GM23338 (cell line): Measurements from ENCODE around the gene DNAJC17. TPM values are rescaled to one million over a fixed set of nuclear protein-coding genes. Genes with fewer than 3 reads are reported as not detected.

Experiments
- ATAC-seq: fragments of 200-7000 bp; cut with Tn5 transposase; 3 replicates; pipeline ENCODE4 v1.9.1; 2020
- DNase-seq: peaks from one replicate; pipeline ENCODE4 v3.0.0-alpha.2; 2015; ENCODE audit warnings: low spot score
- H2AFZ ChIP-seq: fragments of 200-600 bp; sonication (generic); 2 replicates; pipeline ENCODE4 v1.8.0; 2016; ENCODE audit warnings: antibody characterized with exemption, mild to moderate bottlenecking, moderate library complexity
- H3F3A ChIP-seq: fragments of 200-600 bp; sonication (generic); replicated peaks from 2 replicates; pipeline ENCODE4 v1.8.0; 2017; ENCODE audit warnings: antibody characterized with exemption, mixed run types, low read depth
- H3K27ac ChIP-seq: fragments of 200-600 bp; sonication (generic); 2 replicates; pipeline ENCODE4 v1.6.1; 2016; ENCODE audit warnings: low read depth
- H3K27me3 ChIP-seq: fragments of 200-600 bp; sonication (generic); 2 replicates; pipeline ENCODE4 v1.8.0; 2016; ENCODE audit warnings: mild to moderate bottlenecking, mixed run types, moderate library complexity; ENCODE audit not compliant: insufficient read depth
- H3K36me3 ChIP-seq: fragments of 200-600 bp; sonication (generic); 2 replicates; pipeline ENCODE4 v1.8.0; 2016; ENCODE audit warnings: mild to moderate bottlenecking; ENCODE audit not compliant: insufficient read depth
- H3K4me1 ChIP-seq: fragments of 200-600 bp; sonication (generic); 2 replicates; pipeline ENCODE4 v1.8.0; 2016; ENCODE audit warnings: mild to moderate bottlenecking, moderate library complexity; ENCODE audit not compliant: insufficient read depth
- H3K4me2 ChIP-seq: fragments of 200-600 bp; sonication (generic); 2 replicates; pipeline ENCODE4 v1.7.1; 2017; ENCODE audit warnings: mixed run types
- H3K4me3 ChIP-seq: fragments of 200-600 bp; sonication (generic); 2 replicates; pipeline ENCODE4 v1.6.1; 2016; ENCODE audit warnings: mixed run types
- H3K79me2 ChIP-seq: fragments of 200-600 bp; sonication (generic); replicated peaks from 2 replicates; pipeline ENCODE4 v1.8.0; 2017; ENCODE audit warnings: mild to moderate bottlenecking; ENCODE audit not compliant: insufficient read depth
- H3K9me2 ChIP-seq: fragments of 200-600 bp; sonication (generic); 2 replicates; pipeline ENCODE4 v1.8.0; 2017; ENCODE audit not compliant: insufficient read depth
- H4K20me1 ChIP-seq: fragments of 200-600 bp; sonication (generic); replicated peaks from 2 replicates; pipeline ENCODE4 v1.8.0; 2017; ENCODE audit warnings: mild to moderate bottlenecking; ENCODE audit not compliant: insufficient read depth
- H3K27ac Mint-ChIP-seq: 2 replicates; pipeline ENCODE4 v1.8.0; 2020; ENCODE audit warnings: inconsistent platforms, mild to moderate bottlenecking, moderate library complexity, mixed read lengths
- H3K27me3 Mint-ChIP-seq: 3 replicates; pipeline ENCODE4 v1.8.0; 2022; ENCODE audit warnings: low read depth, mild to moderate bottlenecking, moderate library complexity, mixed read lengths, inconsistent platforms; ENCODE audit not compliant: insufficient read depth, poor library complexity
- H3K36me3 Mint-ChIP-seq: 3 replicates; pipeline ENCODE4 v1.8.0; 2021; ENCODE audit warnings: low read depth, mild to moderate bottlenecking, inconsistent platforms, moderate library complexity, mixed read lengths
- H3K4me1 Mint-ChIP-seq: 3 replicates; pipeline ENCODE4 v1.8.0; 2020; ENCODE audit warnings: mild to moderate bottlenecking, inconsistent platforms, mixed read lengths
- H3K4me3 Mint-ChIP-seq: 3 replicates; pipeline ENCODE4 v1.8.0; 2021; ENCODE audit warnings: moderate library complexity, mild to moderate bottlenecking, inconsistent platforms, mixed read lengths
- H3K9me3 Mint-ChIP-seq: 3 replicates; pipeline ENCODE4 v1.8.0; 2020; ENCODE audit warnings: moderate library complexity, mild to moderate bottlenecking, inconsistent platforms, mixed read lengths
- CREB1 ChIP-seq: fragments of 250-450 bp; sonication (Bioruptor Pico); IDR thresholded peaks from 2 replicates; pipeline ENCODE4 v1.5.0; 2020; ENCODE audit warnings: low read depth, mild to moderate bottlenecking, moderate library complexity
- EZH2 ChIP-seq: fragments of 200-600 bp; sonication (generic); IDR thresholded peaks from one replicate; pipeline ENCODE4 v1.8.0; 2017; ENCODE audit warnings: antibody characterized with exemption, mild to moderate bottlenecking, low read depth; ENCODE audit not compliant: unreplicated experiment
- EZH2phosphoT487 ChIP-seq: fragments of 200-600 bp; sonication (generic); IDR thresholded peaks from one replicate; pipeline ENCODE4 v1.8.1; 2018; ENCODE audit warnings: antibody characterized with exemption; ENCODE audit not compliant: unreplicated experiment
- JUNB ChIP-seq: IDR thresholded peaks from one replicate; pipeline ENCODE4 v1.6.1; 2016; ENCODE audit warnings: antibody characterized with exemption; ENCODE audit not compliant: unreplicated experiment
- NANOG ChIP-seq: IDR thresholded peaks from 2 replicates; pipeline ENCODE4 v1.6.1; 2016; ENCODE audit warnings: antibody characterized with exemption, borderline replicate concordance
- POLR2AphosphoS5 ChIP-seq: IDR thresholded peaks from 2 replicates; pipeline ENCODE4 v1.6.1; 2016; ENCODE audit warnings: antibody characterized with exemption, low read depth
- REST ChIP-seq: IDR thresholded peaks from one replicate; pipeline ENCODE4 v1.6.1; 2018; ENCODE audit warnings: antibody characterized with exemption; ENCODE audit not compliant: unreplicated experiment
- STAT1 ChIP-seq: IDR thresholded peaks from one replicate; pipeline ENCODE4 v1.6.1; 2016; ENCODE audit warnings: antibody characterized with exemption; ENCODE audit not compliant: unreplicated experiment
- ZNF114 ChIP-seq: fragments of 250-450 bp; sonication (Bioruptor Pico); IDR thresholded peaks from 2 replicates; pipeline ENCODE4 v1.5.0; 2020; ENCODE audit warnings: mild to moderate bottlenecking, moderate library complexity
- ZNF331 ChIP-seq: fragments of 250-450 bp; sonication (Bioruptor Pico); IDR thresholded peaks from 2 replicates; pipeline ENCODE4 v1.5.0; 2020; ENCODE audit warnings: low read depth, mild to moderate bottlenecking, moderate library complexity
- ZNF462 ChIP-seq: fragments of 250-450 bp; sonication (Bioruptor Pico); IDR thresholded peaks from 2 replicates; pipeline ENCODE4 v1.5.0; 2020; ENCODE audit warnings: mild to moderate bottlenecking, moderate library complexity
- polyA plus RNA-seq: library from polyadenylated mRNA; unstranded; fragments of >200 nt; fragmentation: Nextera tagmentation; extraction: Ambion mirVana; gene quantifications from 2 replicates; pipeline ENCODE4 v1.2.1, GENCODE V29; 2016
- total RNA-seq: library from RNA; depleted of rRNA; stranded (reverse); fragments of >200 nt; shearing (Covaris generic); gene quantifications from 2 replicates; pipeline ENCODE4 v1.2.3, GENCODE V29; 2014
- TF ChIP-seq, protein P1 (sequence below): IDR thresholded peaks from 2 replicates; pipeline ENCODE4 v1.6.1; 2016; ENCODE audit warnings: antibody characterized with exemption
- TF ChIP-seq, protein P2 (sequence below), 2 experiments: fragments of 200-600 bp in 1 of 2; sonication (generic) in 1 of 2; conservative IDR thresholded peaks; 2 replicates each; pipeline versions ENCODE4 v1.5.1 to v1.6.1; 2016 to 2017; ENCODE audit warnings: antibody characterized with exemption in 2 of 2, low read depth in 2 of 2, mild to moderate bottlenecking in 2 of 2, moderate library complexity in 1 of 2

The DNAJC17 gene
- total and polyA plus RNA-seq, 2 experiments from 2014 or later, result 23.0 to 77.6 TPM

DNA sequence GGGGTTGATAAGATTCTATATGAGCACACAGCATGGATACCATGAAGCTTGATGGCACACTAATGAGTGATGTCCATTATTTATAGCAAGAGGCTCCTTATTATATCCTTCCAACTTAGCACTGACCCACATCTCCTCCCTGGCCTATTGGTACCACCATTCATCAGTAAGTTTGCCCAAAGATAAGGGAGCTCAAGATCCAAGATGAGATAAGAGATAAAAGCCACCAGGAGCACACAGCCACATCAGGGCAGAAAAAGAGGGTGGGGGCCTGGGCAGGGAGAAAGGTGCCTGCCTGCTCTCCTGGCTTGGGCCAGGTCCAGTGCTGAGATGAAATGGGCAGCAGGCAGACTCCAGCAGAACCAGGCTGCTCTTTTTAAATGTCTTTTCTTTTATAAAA, 25.6 kb upstream of the DNAJC17 start:
- Histone ChIP-seq H3F3A (no peaks in the 10 kb centered on the region), H3K4me2 (no peak overlapping the region), H3K9me2 (no peaks in the 10 kb centered on the region), H3K4me3 (no peak overlapping the region), H3K4me1 (no peaks in the 10 kb centered on the region), H2AFZ (no peak overlapping the region), H3K79me2 (no peaks in the 10 kb centered on the region), H4K20me1 (no peaks in the 10 kb centered on the region), H3K36me3 (no peaks in the 10 kb centered on the region), H3K27me3 (no peaks in the 10 kb centered on the region), H3K27ac (no peak overlapping the region)
- DNase-seq, result no peak
- no peak for ATAC-seq
- no peaks in the 10 kb centered on the region; the same call in 2 of the 3 replicates for H3K36me3 Mint-ChIP-seq
- TF ChIP-seq NANOG, result no peak
- TF ChIP-seq, protein P1, sequence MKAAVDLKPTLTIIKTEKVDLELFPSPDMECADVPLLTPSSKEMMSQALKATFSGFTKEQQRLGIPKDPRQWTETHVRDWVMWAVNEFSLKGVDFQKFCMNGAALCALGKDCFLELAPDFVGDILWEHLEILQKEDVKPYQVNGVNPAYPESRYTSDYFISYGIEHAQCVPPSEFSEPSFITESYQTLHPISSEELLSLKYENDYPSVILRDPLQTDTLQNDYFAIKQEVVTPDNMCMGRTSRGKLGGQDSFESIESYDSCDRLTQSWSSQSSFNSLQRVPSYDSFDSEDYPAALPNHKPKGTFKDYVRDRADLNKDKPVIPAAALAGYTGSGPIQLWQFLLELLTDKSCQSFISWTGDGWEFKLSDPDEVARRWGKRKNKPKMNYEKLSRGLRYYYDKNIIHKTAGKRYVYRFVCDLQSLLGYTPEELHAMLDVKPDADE, result no peak
- no peak for TF ChIP-seq JUNB
- TF ChIP-seq EZH2, result no peak
- no peak for TF ChIP-seq REST
- no peak for TF ChIP-seq POLR2AphosphoS5
- no peak for TF ChIP-seq ZNF114 (CRISPR knock-in tag)
- TF ChIP-seq, protein P2, sequence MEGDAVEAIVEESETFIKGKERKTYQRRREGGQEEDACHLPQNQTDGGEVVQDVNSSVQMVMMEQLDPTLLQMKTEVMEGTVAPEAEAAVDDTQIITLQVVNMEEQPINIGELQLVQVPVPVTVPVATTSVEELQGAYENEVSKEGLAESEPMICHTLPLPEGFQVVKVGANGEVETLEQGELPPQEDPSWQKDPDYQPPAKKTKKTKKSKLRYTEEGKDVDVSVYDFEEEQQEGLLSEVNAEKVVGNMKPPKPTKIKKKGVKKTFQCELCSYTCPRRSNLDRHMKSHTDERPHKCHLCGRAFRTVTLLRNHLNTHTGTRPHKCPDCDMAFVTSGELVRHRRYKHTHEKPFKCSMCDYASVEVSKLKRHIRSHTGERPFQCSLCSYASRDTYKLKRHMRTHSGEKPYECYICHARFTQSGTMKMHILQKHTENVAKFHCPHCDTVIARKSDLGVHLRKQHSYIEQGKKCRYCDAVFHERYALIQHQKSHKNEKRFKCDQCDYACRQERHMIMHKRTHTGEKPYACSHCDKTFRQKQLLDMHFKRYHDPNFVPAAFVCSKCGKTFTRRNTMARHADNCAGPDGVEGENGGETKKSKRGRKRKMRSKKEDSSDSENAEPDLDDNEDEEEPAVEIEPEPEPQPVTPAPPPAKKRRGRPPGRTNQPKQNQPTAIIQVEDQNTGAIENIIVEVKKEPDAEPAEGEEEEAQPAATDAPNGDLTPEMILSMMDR (conservative IDR thresholded peaks at IDR 0.05; ENCODE audit: low read depth in 2 of 2), result no peak
- no peak for TF ChIP-seq EZH2phosphoT487
- TF ChIP-seq ZNF331, result no peak
- no peak for TF ChIP-seq ZNF462 (CRISPR knock-in tag)
- TF ChIP-seq STAT1, result no peak
- TF ChIP-seq CREB1 (CRISPR knock-in tag), result no peak
- H3K9me3 Mint-ChIP-seq, result no peaks in the 10 kb centered on the region
- H3K27me3 Mint-ChIP-seq, result no peaks in the 10 kb centered on the region
- no peak overlapping the region for H3K4me3 Mint-ChIP-seq
- H3K4me1 Mint-ChIP-seq, result peaks cover 6% of the 10 kb centered on the region; the same call in 2 of the 3 replicates
- H3K27ac Mint-ChIP-seq, result no peak overlapping the region
